PC-9 (cell line): Measurements from ENCODE around the gene ZNF280A. TPM values are rescaled to one million over a fixed set of nuclear protein-coding genes. Genes with fewer than 3 reads are reported as not detected.

ENCODE experiments used
- BruUV-seq: library from RNA; stranded (reverse); fragments of 400-500 nt; replicated peaks from 2 replicates; lab custom pipeline; 2021; lab: Mats Ljungman, UMichigan
- CTCF ChIA-PET: fragments of 300-600 bp; sonication (Branson Sonifier 250); formaldehyde crosslinking; loops from one replicate; lab custom pipeline; 2022; ENCODE audit warnings: antibody characterized with exemption; lab: Charles Lee
- POLR2A ChIA-PET: fragments of 300-600 bp; sonication (Branson Sonifier 250); formaldehyde crosslinking; loops from one replicate; lab custom pipeline; 2022; ENCODE audit warnings: antibody characterized with exemption; ENCODE audit not compliant: unreplicated experiment; lab: Charles Lee
- DNase-seq, 2 experiments: peaks; one replicate each; pipeline versions ENCODE4 v3.0.0 to v3.0.0-alpha.2; 2015 to 2022; ENCODE audit warnings: mixed read lengths in 1 of 2
- H2AFZ ChIP-seq: fragments of 200-600 bp; sonication (generic); 2 replicates; pipeline ENCODE4 v1.8.1; 2017; ENCODE audit warnings: antibody characterized with exemption
- H3F3A ChIP-seq: fragments of 200-600 bp; sonication (generic); 2 replicates; pipeline ENCODE4 v1.8.1; 2017; ENCODE audit warnings: antibody characterized with exemption, mild to moderate bottlenecking, low read depth; ENCODE audit not compliant: insufficient read depth
- H3K27ac ChIP-seq: fragments of 200-600 bp; sonication (generic); 2 replicates; pipeline ENCODE4 v1.6.1; 2016; ENCODE audit warnings: mixed run types
- H3K27me3 ChIP-seq: fragments of 200-600 bp; sonication (generic); 2 replicates; pipeline ENCODE4 v1.6.1; 2016; ENCODE audit warnings: low read depth, mixed run types; ENCODE audit not compliant: insufficient read depth
- H3K36me3 ChIP-seq: fragments of 200-600 bp; sonication (generic); 2 replicates; pipeline ENCODE4 v1.6.1; 2016; ENCODE audit warnings: low read depth, mixed run types
- H3K4me1 ChIP-seq: fragments of 200-600 bp; sonication (generic); replicated peaks from 2 replicates; pipeline ENCODE4 v1.6.1; 2016; ENCODE audit warnings: mixed run types; ENCODE audit not compliant: insufficient read depth
- H3K4me2 ChIP-seq: fragments of 200-600 bp; sonication (generic); 2 replicates; pipeline ENCODE4 v1.6.1; 2017; ENCODE audit warnings: mixed run types
- H3K4me3 ChIP-seq: fragments of 200-600 bp; sonication (generic); 2 replicates; pipeline ENCODE4 v1.6.1; 2016; ENCODE audit warnings: mixed run types
- H3K79me2 ChIP-seq: fragments of 200-600 bp; sonication (generic); 2 replicates; pipeline ENCODE4 v1.6.1; 2017; ENCODE audit warnings: low read depth, mixed run types
- H3K9me2 ChIP-seq: fragments of 200-600 bp; sonication (generic); 2 replicates; pipeline ENCODE4 v1.8.1; 2017; ENCODE audit warnings: mild to moderate bottlenecking; ENCODE audit not compliant: insufficient read depth
- H3K9me3 ChIP-seq: fragments of 200-600 bp; sonication (generic); 2 replicates; pipeline ENCODE4 v1.8.1; 2016; ENCODE audit warnings: low read depth; ENCODE audit not compliant: insufficient read depth
- H4K20me1 ChIP-seq: fragments of 200-600 bp; sonication (generic); 2 replicates; pipeline ENCODE4 v1.8.1; 2017; ENCODE audit not compliant: insufficient read depth
- EZH2 ChIP-seq: fragments of 200-600 bp; sonication (generic); IDR thresholded peaks from 2 replicates; pipeline ENCODE4 v1.8.0; 2017; ENCODE audit warnings: antibody characterized with exemption, low read depth
- intact Hi-C: fragments of 100-400 bp; cut with micrococcal nuclease; formaldehyde crosslinking; loops from one replicate; pipeline ENCODE4 v1.10.0; 2022; ENCODE audit not compliant: unreplicated experiment
- total RNA-seq: library from RNA; stranded (reverse); gene quantifications from 2 replicates; pipeline ENCODE4 v1.2.3, GENCODE V29; 2021
- TF ChIP-seq, protein P1 (sequence below): fragments of 200-600 bp; sonication (generic); conservative IDR thresholded peaks from 2 replicates; pipeline ENCODE4 v1.6.1; 2017; ENCODE audit warnings: mixed run types, antibody characterized with exemption, mild to moderate bottlenecking, moderate library complexity

ZNF280A gene
- total RNA-seq, 1 experiment from 2014 or later, result not detected

DNA sequence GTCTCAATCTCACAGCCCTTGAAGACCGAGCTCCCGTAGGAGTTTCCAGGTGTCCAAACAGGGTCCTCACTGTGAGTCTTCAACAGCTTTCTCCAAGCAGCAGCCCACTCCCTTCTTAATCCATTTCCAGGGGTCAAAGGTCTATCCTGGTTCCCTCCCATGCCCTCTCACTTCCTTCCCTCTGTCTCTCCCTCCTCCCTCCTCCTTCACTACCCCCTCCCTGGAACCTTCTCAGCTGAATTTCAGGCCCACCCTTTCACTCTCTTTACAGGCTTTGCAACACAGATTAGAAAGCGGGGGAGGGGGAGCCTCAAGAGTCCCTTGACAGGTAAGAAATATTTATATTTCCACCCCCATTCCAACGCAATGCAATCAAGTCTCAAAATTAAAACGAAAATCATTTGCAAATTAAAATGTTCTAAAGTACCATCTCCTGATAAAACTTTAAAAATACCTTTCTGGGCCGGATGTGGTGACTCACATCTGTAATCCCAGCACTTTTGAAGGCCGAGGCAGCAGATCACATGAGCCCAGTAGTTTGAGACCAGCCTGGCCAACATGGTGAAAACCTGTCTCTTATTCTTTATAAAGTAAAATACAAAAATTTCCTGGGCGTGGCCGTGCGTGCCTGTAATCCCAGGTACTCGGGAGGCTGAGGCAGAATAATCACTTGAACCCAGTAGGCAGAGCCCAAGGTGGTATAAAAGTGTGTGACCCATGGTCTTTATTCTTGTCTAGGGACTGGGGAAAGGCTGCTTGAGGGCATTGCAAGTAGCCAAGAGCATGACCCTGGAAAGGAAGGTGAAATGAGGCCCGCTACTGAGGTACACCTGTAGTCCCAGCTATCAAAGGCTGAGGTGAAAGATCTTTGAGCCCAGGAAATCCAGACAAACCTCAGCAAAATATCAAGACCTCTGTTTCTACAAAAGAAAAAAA lies 865 bp upstream of the ZNF280A start:
- Histone ChIP-seq H3K9me2 (no peaks in the 10 kb centered on the region), H3K79me2 (no peaks in the 10 kb centered on the region), H3K36me3 (no peaks in the 10 kb centered on the region), H4K20me1 (no peaks in the 10 kb centered on the region), H3K27ac (no peak overlapping the region), H3K4me1 (no peaks in the 10 kb centered on the region), H2AFZ (no peak overlapping the region), H3K27me3 (peaks cover 30% of the 10 kb centered on the region), H3K4me3 (no peak overlapping the region), H3K9me3 (no peaks in the 10 kb centered on the region), H3K4me2 (no peak overlapping the region), H3F3A (no peaks in the 10 kb centered on the region)
- intact Hi-C loops, result no loop called here
- DNase-seq, result no peak
- POLR2A ChIA-PET, result no interaction called here
- BruUV-seq, result no TSS peak
- TF ChIP-seq EZH2, result no peak
- TF ChIP-seq, protein P1, sequence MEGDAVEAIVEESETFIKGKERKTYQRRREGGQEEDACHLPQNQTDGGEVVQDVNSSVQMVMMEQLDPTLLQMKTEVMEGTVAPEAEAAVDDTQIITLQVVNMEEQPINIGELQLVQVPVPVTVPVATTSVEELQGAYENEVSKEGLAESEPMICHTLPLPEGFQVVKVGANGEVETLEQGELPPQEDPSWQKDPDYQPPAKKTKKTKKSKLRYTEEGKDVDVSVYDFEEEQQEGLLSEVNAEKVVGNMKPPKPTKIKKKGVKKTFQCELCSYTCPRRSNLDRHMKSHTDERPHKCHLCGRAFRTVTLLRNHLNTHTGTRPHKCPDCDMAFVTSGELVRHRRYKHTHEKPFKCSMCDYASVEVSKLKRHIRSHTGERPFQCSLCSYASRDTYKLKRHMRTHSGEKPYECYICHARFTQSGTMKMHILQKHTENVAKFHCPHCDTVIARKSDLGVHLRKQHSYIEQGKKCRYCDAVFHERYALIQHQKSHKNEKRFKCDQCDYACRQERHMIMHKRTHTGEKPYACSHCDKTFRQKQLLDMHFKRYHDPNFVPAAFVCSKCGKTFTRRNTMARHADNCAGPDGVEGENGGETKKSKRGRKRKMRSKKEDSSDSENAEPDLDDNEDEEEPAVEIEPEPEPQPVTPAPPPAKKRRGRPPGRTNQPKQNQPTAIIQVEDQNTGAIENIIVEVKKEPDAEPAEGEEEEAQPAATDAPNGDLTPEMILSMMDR, result no peak
- CTCF ChIA-PET, result no interaction called here

DNA sequence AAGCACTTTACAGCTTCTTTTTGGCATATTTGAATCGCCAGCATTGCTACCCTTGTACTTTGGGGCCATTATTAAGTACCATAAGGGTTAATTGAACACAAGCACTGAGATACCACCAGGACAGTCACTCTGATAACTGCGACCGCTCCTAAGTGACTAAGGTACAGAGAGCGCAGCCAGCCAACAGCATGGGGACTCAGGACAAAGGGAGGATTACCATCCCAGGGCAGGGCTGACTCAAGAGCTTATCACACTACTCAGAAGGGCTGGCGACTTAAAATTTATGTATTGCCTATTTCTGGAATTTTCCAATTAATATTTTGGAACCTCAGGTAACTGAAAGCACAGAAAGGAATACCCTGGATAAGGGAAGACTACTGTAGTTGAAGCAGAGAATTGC lies 479 bp downstream of the ZNF280A start:
- Histone ChIP-seq H3K4me1 (no peaks in the 10 kb centered on the region), H3K27me3 (peaks cover 27% of the 10 kb centered on the region; the same call in 1 of the 2 replicates), H3K4me2 (no peak overlapping the region), H3K9me3 (no peaks in the 10 kb centered on the region), H3F3A (no peaks in the 10 kb centered on the region), H3K9me2 (no peaks in the 10 kb centered on the region), H3K36me3 (no peaks in the 10 kb centered on the region), H3K27ac (no peak overlapping the region), H4K20me1 (no peaks in the 10 kb centered on the region), H3K79me2 (no peaks in the 10 kb centered on the region), H2AFZ (no peak overlapping the region), H3K4me3 (no peak overlapping the region)
- DNase-seq, result no peak
- no TSS peak for BruUV-seq
- intact Hi-C loops, result no loop called here
- POLR2A ChIA-PET, result no interaction called here
- TF ChIP-seq EZH2, result no peak
- CTCF ChIA-PET, result no interaction called here

DNA sequence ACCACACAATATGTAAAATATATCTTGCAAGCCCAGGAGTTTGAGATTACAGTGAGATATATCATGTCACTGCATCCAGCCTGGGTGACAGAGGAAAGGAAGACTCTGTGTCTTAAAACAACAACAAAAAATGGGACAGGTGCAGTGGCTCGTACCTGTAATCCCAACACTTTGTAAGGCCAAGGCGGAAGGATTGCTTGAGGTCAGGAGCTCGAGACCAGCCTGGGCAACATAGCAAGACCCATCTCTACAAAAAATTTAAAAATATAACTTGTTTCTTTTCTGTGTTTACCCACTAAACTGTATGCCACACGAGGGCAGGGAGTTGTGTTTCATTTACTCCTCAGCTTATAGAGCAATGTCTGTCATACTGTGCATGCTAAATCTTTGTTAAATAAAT lies 3.1 kb downstream of the ZNF280A start:
- no peaks in the 10 kb centered on the region for H3F3A ChIP-seq
- TF ChIP-seq, protein P1, result no peak
- no peak for TF ChIP-seq EZH2
- DNase-seq, result no peak
- CTCF ChIA-PET, result no interaction called here
- POLR2A ChIA-PET, result interaction anchor here (0.6 kb wide), 1 partner anchor 540 kb away, joined by 3 read pairs; no protein-coding TSS in a partner anchor
- no peaks in the 10 kb centered on the region for H3K9me2 ChIP-seq
- H2AFZ ChIP-seq, result no peak overlapping the region
- no peaks in the 10 kb centered on the region for H3K9me3 ChIP-seq
- no peaks in the 10 kb centered on the region for H3K4me1 ChIP-seq
- H3K27me3 ChIP-seq, result peaks cover 39% of the 10 kb centered on the region
- intact Hi-C loops, result no loop called here
- no peak overlapping the region for H3K27ac ChIP-seq
- no peaks in the 10 kb centered on the region for H3K79me2 ChIP-seq
- H3K36me3 ChIP-seq, result no peaks in the 10 kb centered on the region
- no peaks in the 10 kb centered on the region for H4K20me1 ChIP-seq
- no peak overlapping the region for H3K4me3 ChIP-seq
- H3K4me2 ChIP-seq, result no peak overlapping the region
- BruUV-seq, result no TSS peak
